KOPT-K1 (cell line): ENCODE results near the gene EZH1.
"Not testable (repeated sequence)": the region's sequence is repeated elsewhere in the genome, so short reads cannot be mapped to it uniquely, and the experiment has no call there.

Experiments
- H3K27ac ChIP-seq: fragments of 200-600 bp; sonication (generic); 2 replicates; pipeline ENCODE4 v1.5.1; 2016; ENCODE audit warnings: antibody characterized with exemption, mild to moderate bottlenecking, low read depth, low read length; ENCODE audit not compliant: poor library complexity, severe bottlenecking
- H3K36me3 ChIP-seq: fragments of 200-600 bp; sonication (generic); 2 replicates; pipeline ENCODE4 v1.5.1; 2017; ENCODE audit warnings: antibody characterized with exemption, mild to moderate bottlenecking, low read length, moderate library complexity; ENCODE audit not compliant: insufficient read depth
- H3K9me3 ChIP-seq: fragments of 200-600 bp; sonication (generic); 2 replicates; pipeline ENCODE4 v1.5.1; 2017; ENCODE audit warnings: antibody characterized with exemption, low read length, mild to moderate bottlenecking; ENCODE audit not compliant: insufficient read depth, poor library complexity, severe bottlenecking

Gene EZH1

GRCh38 chr17:42675348-42675964, 69.4 kb downstream of the EZH1 start:
- no peaks in the 10 kb centered on the region for H3K36me3 ChIP-seq
- H3K9me3 ChIP-seq, result no peaks in the 10 kb centered on the region
- no peak overlapping the region for H3K27ac ChIP-seq

- H3K27ac ChIP-seq, result no peak overlapping the region
- H3K9me3 ChIP-seq, result no peaks in the 10 kb centered on the region
- no peaks in the 10 kb centered on the region for H3K36me3 ChIP-seq
These were observed 70.0 kb downstream of the EZH1 start for GRCh38 chr17:42674755-42675347.

GRCh38 chr17:42673885-42674754, 70.7 kb downstream of the EZH1 start:
- Histone ChIP-seq H3K36me3 (no peaks in the 10 kb centered on the region), H3K9me3 (no peaks in the 10 kb centered on the region), H3K27ac (no peak overlapping the region)

GRCh38 chr17:42673266-42673884, 71.5 kb downstream of the EZH1 start:
- Histone ChIP-seq H3K27ac (no peak overlapping the region), H3K9me3 (no peaks in the 10 kb centered on the region), H3K36me3 (no peaks in the 10 kb centered on the region)

GRCh38 chr17:42672038-42672437, 72.8 kb downstream of the EZH1 start:
- Histone ChIP-seq H3K9me3 (no peaks in the 10 kb centered on the region), H3K36me3 (no peaks in the 10 kb centered on the region; the same call in 1 of the 2 replicates), H3K27ac (no peak overlapping the region)

- Histone ChIP-seq H3K36me3 (peaks cover 7% of the 10 kb centered on the region; the same call in 1 of the 2 replicates), H3K27ac (no peak overlapping the region), H3K9me3 (no peaks in the 10 kb centered on the region)
These were observed 73.8 kb downstream of the EZH1 start for GRCh38 chr17:42670789-42671657.

- H3K27ac ChIP-seq, result no peak overlapping the region
- no peaks in the 10 kb centered on the region for H3K9me3 ChIP-seq
- peaks cover 11% of the 10 kb centered on the region; the same call in 1 of the 2 replicates for H3K36me3 ChIP-seq
These were observed 74.7 kb downstream of the EZH1 start for GRCh38 chr17:42669977-42670788.

GRCh38 chr17:42669705-42669976, 75.2 kb downstream of the EZH1 start:
- Histone ChIP-seq H3K9me3 (no peaks in the 10 kb centered on the region), H3K27ac (no peak overlapping the region), H3K36me3 (peaks cover 11% of the 10 kb centered on the region; the same call in 1 of the 2 replicates)

- Histone ChIP-seq H3K9me3 (no peaks in the 10 kb centered on the region), H3K36me3 (peaks cover 11% of the 10 kb centered on the region; the same call in 1 of the 2 replicates), H3K27ac (no peak overlapping the region)
These were observed 77.5 kb downstream of the EZH1 start for GRCh38 chr17:42667088-42667951.

- H3K27ac ChIP-seq, H3K9me3 ChIP-seq: not testable (repeated sequence)
- H3K36me3 ChIP-seq, result peaks cover 17% of the 10 kb centered on the region; the same call in 1 of the 2 replicates
These were observed 78.7 kb downstream of the EZH1 start for GRCh38 chr17:42666126-42666525.

GRCh38 chr17:42665581-42666001, 79.2 kb downstream of the EZH1 start:
- no peaks in the 10 kb centered on the region for H3K9me3 ChIP-seq
- no peak overlapping the region for H3K27ac ChIP-seq
- peaks cover 17% of the 10 kb centered on the region; the same call in 1 of the 2 replicates for H3K36me3 ChIP-seq

- Histone ChIP-seq H3K27ac (no peak overlapping the region), H3K36me3 (peaks cover 10% of the 10 kb centered on the region; the same call in 1 of the 2 replicates), H3K9me3 (no peaks in the 10 kb centered on the region)
These were observed 84.0 kb downstream of the EZH1 start for GRCh38 chr17:42660692-42661345.

- H3K36me3 ChIP-seq, H3K9me3 ChIP-seq, H3K27ac ChIP-seq: not testable (repeated sequence)
These were observed 84.9 kb downstream of the EZH1 start for GRCh38 chr17:42659932-42660274.
